Cardiac fibroblast (primary cell): ENCODE measurements around the gene COG3.

Source experiments
- DNase-seq, 2 donors: peaks; one replicate each; pipeline versions ENCODE4 v3.0.0 to v3.0.0-alpha.2; 2010; ENCODE audit warnings: low read depth in 2 of 2
- H3K4me3 ChIP-seq, 2 donors: replicated peaks in 1 of 2; 1 replicate in 1 of 2; 2 replicates in 1 of 2; pipeline ENCODE4 v1.5.1; 2011; ENCODE audit warnings: low read depth in 2 of 2, low read length in 2 of 2, mild to moderate bottlenecking in 2 of 2, moderate library complexity in 1 of 2
- TF ChIP-seq, protein P1 (sequence below): IDR thresholded peaks from one replicate; pipeline ENCODE4 v1.5.1; 2011; ENCODE audit warnings: low read depth, mild to moderate bottlenecking, low read length, inconsistent platforms

Gene COG3

DNA sequence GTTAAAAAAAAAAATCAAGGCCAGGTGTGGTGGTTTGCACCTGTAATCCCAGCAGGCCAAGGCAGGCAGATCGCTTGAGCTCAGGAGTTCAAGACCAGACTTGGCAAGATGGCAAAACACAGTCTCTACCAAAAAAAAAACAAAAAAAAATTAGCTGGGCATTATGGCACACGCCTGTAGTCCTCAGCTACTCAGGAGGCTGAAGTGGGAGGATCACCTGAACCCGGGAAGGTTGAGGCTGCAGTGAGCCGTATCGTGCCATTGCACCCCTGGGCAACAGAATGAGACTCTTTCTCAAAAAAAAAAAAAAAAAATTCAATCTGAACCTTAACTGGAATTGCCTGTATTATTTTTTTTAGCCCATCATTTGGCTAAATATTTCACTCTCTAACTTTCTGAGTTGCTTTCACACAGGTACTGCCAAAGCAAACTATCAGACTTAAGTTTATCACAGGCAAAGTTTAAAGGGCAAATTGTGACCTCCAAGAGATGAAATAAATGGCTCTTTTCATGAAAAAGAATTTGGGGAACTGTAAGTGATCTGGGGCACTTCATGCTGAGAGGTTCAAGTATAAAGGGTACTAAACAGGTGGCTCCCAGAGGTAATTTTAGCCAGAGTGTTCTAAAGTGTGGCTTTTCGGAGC, 31.9 kb upstream of the COG3 start:
- no peak overlapping the region for H3K4me3 ChIP-seq
- no peak for DNase-seq
- TF ChIP-seq, protein P1, sequence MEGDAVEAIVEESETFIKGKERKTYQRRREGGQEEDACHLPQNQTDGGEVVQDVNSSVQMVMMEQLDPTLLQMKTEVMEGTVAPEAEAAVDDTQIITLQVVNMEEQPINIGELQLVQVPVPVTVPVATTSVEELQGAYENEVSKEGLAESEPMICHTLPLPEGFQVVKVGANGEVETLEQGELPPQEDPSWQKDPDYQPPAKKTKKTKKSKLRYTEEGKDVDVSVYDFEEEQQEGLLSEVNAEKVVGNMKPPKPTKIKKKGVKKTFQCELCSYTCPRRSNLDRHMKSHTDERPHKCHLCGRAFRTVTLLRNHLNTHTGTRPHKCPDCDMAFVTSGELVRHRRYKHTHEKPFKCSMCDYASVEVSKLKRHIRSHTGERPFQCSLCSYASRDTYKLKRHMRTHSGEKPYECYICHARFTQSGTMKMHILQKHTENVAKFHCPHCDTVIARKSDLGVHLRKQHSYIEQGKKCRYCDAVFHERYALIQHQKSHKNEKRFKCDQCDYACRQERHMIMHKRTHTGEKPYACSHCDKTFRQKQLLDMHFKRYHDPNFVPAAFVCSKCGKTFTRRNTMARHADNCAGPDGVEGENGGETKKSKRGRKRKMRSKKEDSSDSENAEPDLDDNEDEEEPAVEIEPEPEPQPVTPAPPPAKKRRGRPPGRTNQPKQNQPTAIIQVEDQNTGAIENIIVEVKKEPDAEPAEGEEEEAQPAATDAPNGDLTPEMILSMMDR = no peak

GRCh38 chr13:45433381-45433790, 31.4 kb upstream of the COG3 start:
- DNase-seq = no peak
- TF ChIP-seq, protein P1 = no peak

DNA sequence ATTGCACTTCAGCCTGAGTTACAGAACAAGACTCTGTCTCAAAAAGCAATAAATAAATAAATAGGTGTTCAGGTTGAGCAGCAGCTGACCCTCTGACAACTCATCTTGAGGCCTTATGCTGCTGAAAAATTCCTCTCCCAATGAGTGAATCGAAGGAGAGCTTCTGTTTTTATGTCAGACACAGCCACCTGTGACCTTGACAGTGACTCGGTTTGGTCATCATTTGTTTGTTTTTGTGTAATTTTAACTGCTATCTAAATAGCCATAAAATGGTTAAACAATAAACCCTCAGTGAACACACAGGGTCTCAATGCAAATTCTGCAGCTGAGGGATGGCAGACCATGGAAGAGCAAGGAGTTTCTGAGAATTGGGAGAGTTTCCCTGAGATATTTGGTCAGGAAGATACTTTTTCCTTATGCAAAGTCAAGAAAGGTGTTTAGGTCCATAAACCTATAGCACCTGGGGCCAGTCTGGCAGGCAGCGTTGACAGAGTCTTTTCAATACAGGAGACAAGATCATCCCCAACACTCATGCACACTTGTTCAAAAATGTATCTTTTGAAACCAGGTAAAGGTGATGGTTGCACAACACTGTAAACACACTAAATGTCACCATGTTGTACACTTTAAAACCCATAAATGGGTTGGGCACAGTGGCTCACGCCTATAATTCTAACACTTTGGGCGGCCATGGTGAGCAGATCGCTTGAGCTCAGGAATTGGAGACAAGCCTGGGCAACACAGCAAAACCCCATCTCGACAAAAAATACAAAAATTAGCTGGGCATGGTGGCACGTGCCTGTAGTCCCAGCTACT, 30.0 kb upstream of the COG3 start:
- TF ChIP-seq, protein P1 = no peak
- H3K4me3 ChIP-seq = no peak overlapping the region
- DNase-seq = no peak

More at GRCh38 chr13:45433381-45433790, 31.4 kb upstream of the COG3 start:
- no peak overlapping the region for H3K4me3 ChIP-seq

GRCh38 chr13:45436332-45436731, 28.4 kb upstream of the COG3 start:
- no peak for DNase-seq
- H3K4me3 ChIP-seq = no peak overlapping the region
- TF ChIP-seq, protein P1 = no peak

- TF ChIP-seq, protein P1 = no peak
- H3K4me3 ChIP-seq = no peak overlapping the region
- no peak for DNase-seq
These were observed 27.8 kb upstream of the COG3 start for GRCh38 chr13:45436953-45437352.

GRCh38 chr13:45437947-45438346, 26.8 kb upstream of the COG3 start:
- TF ChIP-seq, protein P1 = no peak
- DNase-seq = no peak
- H3K4me3 ChIP-seq = no peak overlapping the region
